H1 (cell line): ENCODE measurements around the gene PPID. TPM values are rescaled to one million over a fixed set of nuclear protein-coding genes. Genes with fewer than 3 reads are reported as not detected.

Source experiments
- CTCF ChIA-PET: fragments of 300-600 bp; sonication (Branson Sonifier 250); formaldehyde crosslinking; loops from one replicate; lab custom pipeline; 2021; ENCODE audit not compliant: partially characterized antibody; lab: Charles Lee
- POLR2A ChIA-PET: fragments of 300-600 bp; sonication (Branson Sonifier 250); formaldehyde crosslinking; loops from one replicate; lab custom pipeline; 2021; ENCODE audit warnings: inconsistent platforms; ENCODE audit not compliant: partially characterized antibody; lab: Charles Lee
- DNase-seq, 2 experiments: peaks; one replicate each; pipeline versions ENCODE4 v3.0.0 to v3.0.0-alpha.2; 2010 to 2022; ENCODE audit warnings: low spot score in 2 of 2, low read depth in 1 of 2, mixed read lengths in 1 of 2
- FAIRE-seq: peaks from 2 replicates; lab custom pipeline; 2011; peaks lifted over from hg19 to GRCh38; lab: Jason Lieb, UNC
- H2AFZ ChIP-seq: 2 replicates; pipeline ENCODE4 v1.8.1; 2012; ENCODE audit warnings: low read length, inconsistent platforms
- H2AK5ac ChIP-seq: 2 replicates; pipeline ENCODE4 v1.6.1; 2013; ENCODE audit warnings: low read depth, low read length
- H2BK120ac ChIP-seq: replicated peaks from 2 replicates; pipeline ENCODE3; 2013; ENCODE audit warnings: low read depth, low read length, inconsistent platforms
- H2BK12ac ChIP-seq: 2 replicates; pipeline ENCODE4 v1.6.1; 2013; ENCODE audit warnings: low read depth, low read length
- H2BK15ac ChIP-seq: 2 replicates; pipeline ENCODE4 v1.6.1; 2013; ENCODE audit warnings: low read length
- H2BK20ac ChIP-seq: 2 replicates; pipeline ENCODE4 v1.6.1; 2013; ENCODE audit warnings: low read length
- H2BK5ac ChIP-seq: 2 replicates; pipeline ENCODE4 v1.6.1; 2013; ENCODE audit warnings: low read depth, low read length
- H3K14ac ChIP-seq: 2 replicates; pipeline ENCODE4 v1.6.1; 2013; ENCODE audit warnings: inconsistent platforms; ENCODE audit not compliant: insufficient read length
- H3K18ac ChIP-seq: 2 replicates; pipeline ENCODE4 v1.6.1; 2013; ENCODE audit warnings: low read length; ENCODE audit errors: extremely low read depth
- H3K23ac ChIP-seq: 2 replicates; pipeline ENCODE4 v1.6.1; 2013; ENCODE audit warnings: inconsistent platforms; ENCODE audit not compliant: insufficient read length
- H3K23me2 ChIP-seq: 2 replicates; pipeline ENCODE4 v1.6.1; 2013; ENCODE audit warnings: low read depth, low read length
- H3K27ac ChIP-seq: 2 replicates; pipeline ENCODE4 v1.6.1; 2011; ENCODE audit warnings: low read depth, low read length, inconsistent platforms
- H3K27me3 ChIP-seq, 4 experiments: replicated peaks in 1 of 4; 1 replicate in 1 of 4; 2 replicates in 3 of 4; pipeline versions ENCODE4 v1.6.1 to v1.8.1; 2011 to 2013; ENCODE audit warnings: low read length in 3 of 4, mild to moderate bottlenecking in 3 of 4, inconsistent platforms in 2 of 4, mixed read lengths in 2 of 4, moderate library complexity in 1 of 4; ENCODE audit not compliant: control insufficient read depth in 3 of 4, insufficient read depth in 3 of 4; ENCODE audit errors: extremely low read depth in 1 of 4
- H3K36me3 ChIP-seq, 4 experiments: 2 replicates each; pipeline versions ENCODE4 v1.6.1 to v1.8.1; 2011 to 2013; ENCODE audit warnings: mild to moderate bottlenecking in 4 of 4, low read length in 3 of 4, moderate library complexity in 2 of 4, control low read depth in 1 of 4, inconsistent platforms in 1 of 4; ENCODE audit not compliant: insufficient read depth in 4 of 4, control insufficient read depth in 2 of 4
- H3K4ac ChIP-seq: replicated peaks from 2 replicates; pipeline ENCODE3; 2013; ENCODE audit warnings: low read length, low read depth, mixed read lengths, inconsistent platforms; ENCODE audit not compliant: insufficient read length
- H3K4me1 ChIP-seq, 4 experiments: replicated peaks in 1 of 4; 1 replicate in 1 of 4; 2 replicates in 3 of 4; pipeline versions ENCODE4 v1.6.1 to v1.8.1; 2011 to 2013; ENCODE audit warnings: low read length in 3 of 4, inconsistent platforms in 2 of 4, mixed read lengths in 1 of 4; ENCODE audit not compliant: insufficient read depth in 4 of 4, control insufficient read depth in 3 of 4
- H3K4me2 ChIP-seq, 2 experiments: 2 replicates each; pipeline versions ENCODE4 v1.6.1 to v1.8.1; 2011 to 2013; ENCODE audit warnings: low read depth in 2 of 2, low read length in 2 of 2, control low read depth in 1 of 2, inconsistent platforms in 1 of 2, mild to moderate bottlenecking in 1 of 2; ENCODE audit not compliant: insufficient read depth in 1 of 2
- H3K4me3 ChIP-seq, 4 experiments: fragments of 200-600, 300-600 bp in 1 of 4; sonication (generic), shearing (Covaris generic), sonication (Bioruptor Twin) in 1 of 4; 2 replicates each; pipeline versions ENCODE4 v1.5.1 to v1.8.1; 2011 to 2016; ENCODE audit warnings: low read length in 4 of 4, low read depth in 3 of 4, control low read depth in 2 of 4, inconsistent platforms in 2 of 4, mild to moderate bottlenecking in 2 of 4, mixed read lengths in 1 of 4, moderate library complexity in 1 of 4; ENCODE audit not compliant: insufficient read depth in 2 of 4; ENCODE audit errors: extremely low read depth in 1 of 4
- H3K56ac ChIP-seq: replicated peaks from 2 replicates; pipeline ENCODE3; 2013; ENCODE audit warnings: low read depth, mild to moderate bottlenecking, mixed read lengths, low read length, inconsistent platforms; ENCODE audit not compliant: insufficient read length
- H3K79me1 ChIP-seq: 2 replicates; pipeline ENCODE4 v1.6.1; 2013; ENCODE audit warnings: low read depth, low read length, control low read depth
- H3K79me2 ChIP-seq, 2 experiments: 2 replicates each; pipeline versions ENCODE4 v1.6.1 to v1.8.1; 2012 to 2013; ENCODE audit warnings: low read length in 2 of 2, mild to moderate bottlenecking in 2 of 2, inconsistent platforms in 1 of 2; ENCODE audit not compliant: insufficient read depth in 2 of 2, control insufficient read depth in 1 of 2
- H3K9ac ChIP-seq, 4 experiments: replicated peaks in 1 of 4; 1 replicate in 1 of 4; 2 replicates in 3 of 4; pipeline versions ENCODE4 v1.6.1 to v1.8.1; 2011 to 2013; ENCODE audit warnings: low read depth in 3 of 4, low read length in 3 of 4, control low read depth in 2 of 4, mild to moderate bottlenecking in 2 of 4, moderate library complexity in 2 of 4, inconsistent platforms in 1 of 4; ENCODE audit errors: extremely low read depth in 1 of 4
- H3K9me3 ChIP-seq, 2 experiments: 2 replicates each; pipeline versions ENCODE4 v1.6.1 to v1.8.1; 2012 to 2013; ENCODE audit warnings: mild to moderate bottlenecking in 2 of 2, moderate library complexity in 2 of 2, control low read depth in 1 of 2, inconsistent platforms in 1 of 2, low read depth in 1 of 2, low read length in 1 of 2, mixed read lengths in 1 of 2; ENCODE audit not compliant: insufficient read depth in 2 of 2
- H4K20me1 ChIP-seq, 2 experiments: replicated peaks in 1 of 2; 2 replicates each; pipeline versions ENCODE3 to v1.8.1; 2011 to 2013; ENCODE audit warnings: inconsistent platforms in 2 of 2, low read length in 2 of 2, mild to moderate bottlenecking in 1 of 2; ENCODE audit not compliant: insufficient read depth in 2 of 2, control insufficient read depth in 1 of 2
- H4K5ac ChIP-seq: 2 replicates; pipeline ENCODE4 v1.6.1; 2013; ENCODE audit warnings: low read length, low read depth, mixed read lengths, inconsistent platforms; ENCODE audit not compliant: insufficient read length
- H4K8ac ChIP-seq: 2 replicates; pipeline ENCODE4 v1.8.0; 2013; ENCODE audit warnings: mild to moderate bottlenecking, moderate library complexity, low read length, inconsistent platforms; ENCODE audit not compliant: insufficient read depth; ENCODE audit errors: extremely low read depth
- H4K91ac ChIP-seq: replicated peaks from 2 replicates; pipeline ENCODE3; 2013; ENCODE audit warnings: low read length, mixed read lengths, inconsistent platforms; ENCODE audit not compliant: insufficient read length
- NANOG ChIP-seq: IDR thresholded peaks from 2 replicates; pipeline ENCODE4 v1.6.1; 2011; ENCODE audit warnings: low read length, low read depth, mild to moderate bottlenecking, inconsistent platforms; ENCODE audit not compliant: insufficient read depth, poor library complexity, severe bottlenecking
- SUZ12 ChIP-seq: fragments of 200-600 bp; sonication (generic); IDR thresholded peaks from 2 replicates; pipeline ENCODE4 v1.6.1; 2012; ENCODE audit warnings: mild to moderate bottlenecking, inconsistent platforms, low read length, moderate library complexity, mixed read lengths
- WGBS, 2 experiments: shearing (Covaris generic) in 1 of 2; methylation state at CpG; one replicate each; pipeline versions ENCODE4 v1.1.6 to v1.1.7; 2013 to 2015; ENCODE audit warnings: low lambda C conversion rate in 2 of 2, mixed read lengths in 2 of 2, inconsistent platforms in 1 of 2, low coverage in 1 of 2, missing lambda C conversion rate in 1 of 2; ENCODE audit not compliant: insufficient replicate concordance in 2 of 2, insufficient coverage in 1 of 2, insufficient read length in 1 of 2; ENCODE audit errors: extremely low coverage in 1 of 2, missing lambda C conversion rate in 1 of 2; 5-methylcytosine and 5-hydroxymethylcytosine counted together
- polyA plus RNA-seq, 7 experiments: library from polyadenylated mRNA; depleted of rRNA in 3 of 7; stranded (reverse) in 5 of 7; unstranded in 2 of 7; fragments of >200 nt in 5 of 7; fragments of 200-250 nt in 2 of 7; gene quantifications; 1 replicate in 5 of 7; 2 replicates in 1 of 7; 4 replicates in 1 of 7; pipeline versions ENCODE4 v1.2.1 to v1.2.3, GENCODE V29; 2011 to 2013; ENCODE audit warnings: missing spikeins in 2 of 7, mixed read lengths in 2 of 7
- total RNA-seq: library from RNA; stranded (reverse); fragmentation: NEBNext Ultra II Directional; extraction: Animal tissue kit (Norgen Biotek cat#: 25700); gene quantifications from 2 replicates; pipeline ENCODE4 v1.2.1, GENCODE V29; 2021

Gene PPID
- total and polyA plus RNA-seq, 2 of the 8 experiments (the other 6 are each of a cell fraction or from before 2014, with no cell fraction given) = 20.2 to 53.2 TPM

DNA sequence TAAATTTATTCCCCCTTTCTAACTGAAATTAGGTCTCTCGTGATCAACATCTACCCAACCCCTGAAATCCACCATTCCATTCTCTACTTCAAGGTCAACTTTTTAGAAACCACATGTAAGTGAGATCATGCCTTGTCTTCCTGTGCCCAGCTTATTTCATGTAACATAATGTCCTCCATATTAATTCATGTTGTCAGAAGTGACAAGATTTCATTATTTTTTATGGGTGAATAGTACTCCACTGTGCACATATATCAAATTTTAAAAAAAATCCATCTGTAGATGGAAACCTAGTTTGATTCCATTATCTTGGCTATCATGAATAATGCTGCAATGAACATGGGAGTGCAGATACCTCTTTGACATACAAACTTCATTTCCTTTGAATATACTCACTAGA, 1.5 kb downstream of the PPID start:
- H3K27ac ChIP-seq = no peak overlapping the region
- no peak overlapping the region for H3K14ac ChIP-seq
- CTCF ChIA-PET = no interaction called here
- H2BK20ac ChIP-seq = no peak overlapping the region
- peaks cover 0 to 3% (median 0%) of the 10 kb centered on the region in 4 experiments; a peak in 2 of 7 replicates for H3K4me1 ChIP-seq
- H3K4me2 ChIP-seq = peak overlapping the region in 1 of 2 experiments; percentile 92; a peak in 2 of 4 replicates
- no peak overlapping the region for H3K56ac ChIP-seq
- H3K36me3 ChIP-seq = peaks cover 10 to 46% (median 33%) of the 10 kb centered on the region in 4 experiments
- H3K27me3 ChIP-seq = no peaks in the 10 kb centered on the region; a peak in 1 of 7 replicates
- no peak overlapping the region for H2BK120ac ChIP-seq
- H3K4me3 ChIP-seq = peak overlapping the region in 1 of 4 experiments; percentile 94; a peak in 2 of 8 replicates
- H3K9ac ChIP-seq = no peak overlapping the region
- H4K8ac ChIP-seq = no peak overlapping the region
- H4K91ac ChIP-seq = no peak overlapping the region
- no peak overlapping the region for H2BK12ac ChIP-seq
- peaks cover 2% of the 10 kb centered on the region in 2 experiments for H4K20me1 ChIP-seq
- peaks cover 0 to 30% of the 10 kb centered on the region in 2 experiments; a peak in 2 of 4 replicates for H3K79me2 ChIP-seq
- 96% methylated on average over 1 of the region's 1 CpG; no CpG with 5 or more reads in 1 of the 2 experiments for WGBS, 2 experiments
- TF ChIP-seq NANOG (no peak), SUZ12 (no peak)
- H3K9me3 ChIP-seq = no peaks in the 10 kb centered on the region
- H2BK5ac ChIP-seq = no peak overlapping the region
- no peak overlapping the region for H2AK5ac ChIP-seq
- H3K18ac ChIP-seq = no peak overlapping the region
- FAIRE-seq (no peak), DNase-seq (no peak)
- H4K5ac ChIP-seq = no peak overlapping the region
- no peak overlapping the region for H2BK15ac ChIP-seq
- peaks cover 2% of the 10 kb centered on the region; the same call in 1 of the 2 replicates for H3K79me1 ChIP-seq
- no peak overlapping the region for H2AFZ ChIP-seq
- POLR2A ChIA-PET = no interaction called here
- H3K4ac ChIP-seq = no peak overlapping the region
- H3K23ac ChIP-seq = no peak overlapping the region
- peaks cover 7% of the 10 kb centered on the region for H3K23me2 ChIP-seq
